Left forelimb (tissue), 1 donor: Measurements from ENCODE around the gene NHLRC2.

Source experiments
- DNase-seq: peaks from one replicate; pipeline ENCODE4 v3.0.0-alpha.2; 2018; ENCODE audit warnings: low spot score

The NHLRC2 gene

DNA sequence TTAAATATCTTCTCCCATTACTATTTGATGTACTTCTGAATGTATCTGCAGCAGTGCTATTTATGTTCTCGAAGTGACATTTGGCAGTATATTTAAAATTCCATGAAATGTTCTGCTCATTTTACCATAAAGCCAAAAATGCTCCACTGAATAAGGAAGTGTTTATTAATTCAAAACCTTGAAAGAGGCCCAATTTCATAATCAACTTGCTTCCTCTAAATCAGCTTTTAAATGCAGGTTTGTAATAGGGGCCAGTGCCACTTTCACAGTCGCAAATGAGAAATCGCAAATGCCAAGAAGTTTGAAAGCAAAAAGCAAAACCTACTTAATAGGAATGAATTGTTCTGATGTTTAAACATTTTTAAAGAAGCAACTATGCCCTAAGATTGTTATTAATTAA is 11.4 kb downstream of the NHLRC2 start:
- no peak for DNase-seq

DNA sequence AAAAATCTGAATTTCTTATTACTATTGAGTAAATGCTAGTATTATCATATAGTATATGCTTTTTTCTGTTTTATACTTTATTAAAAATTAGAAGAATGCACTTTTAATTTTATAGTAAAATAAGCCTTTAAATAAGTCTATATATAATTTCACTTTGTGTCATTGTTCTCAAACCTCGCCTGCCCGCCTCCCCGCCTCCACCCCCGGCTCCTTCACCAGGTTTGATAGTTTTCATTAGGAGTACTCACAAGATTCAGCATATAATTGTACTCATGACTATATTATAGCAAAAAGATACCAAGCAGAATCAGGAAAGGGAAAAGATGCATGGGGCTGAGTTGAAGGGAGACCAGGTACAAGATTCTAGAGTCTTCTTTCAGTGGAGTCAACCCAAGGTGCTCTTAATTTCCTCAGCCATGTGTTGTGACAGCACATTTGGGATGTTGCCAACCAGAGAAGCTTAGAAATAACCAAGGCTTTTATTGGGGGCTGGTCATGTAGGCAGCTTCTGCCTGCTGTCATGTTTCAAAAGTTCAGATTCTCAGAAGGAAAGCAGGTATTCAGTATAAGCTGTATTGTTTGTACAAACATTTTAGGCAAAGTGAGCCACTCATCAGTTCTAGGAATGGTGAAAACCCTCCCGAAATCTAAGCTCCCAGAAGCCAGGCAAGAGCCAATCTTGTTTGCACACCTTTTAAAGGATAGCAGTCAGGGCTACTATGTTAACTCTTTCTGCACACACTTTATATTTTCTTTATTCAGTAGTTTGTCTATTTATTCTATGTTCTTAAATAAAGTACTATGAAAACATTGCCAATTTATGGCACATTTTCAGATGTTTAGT is 12.3 kb downstream of the NHLRC2 start:
- DNase-seq = no peak

DNA sequence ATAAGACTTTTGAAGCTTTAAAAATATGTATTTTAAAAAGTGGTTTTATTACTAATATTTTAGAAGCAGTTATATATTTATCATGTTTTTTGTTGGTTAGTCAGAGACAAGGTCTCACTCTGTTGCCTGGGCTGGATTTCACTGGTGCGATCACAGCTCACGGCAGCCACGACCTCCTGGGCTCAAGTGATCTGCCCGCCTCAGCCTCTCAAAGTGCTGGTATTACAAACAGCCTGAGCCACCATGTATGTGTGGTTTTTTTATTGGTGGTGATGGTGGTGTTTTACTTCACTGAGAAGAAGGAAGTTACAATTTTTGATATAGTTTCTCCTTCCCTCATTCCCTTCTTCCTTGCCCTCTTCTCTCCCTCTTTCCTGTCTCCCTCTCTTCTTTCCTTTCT is 13.4 kb downstream of the NHLRC2 start:
- no peak for DNase-seq

DNA sequence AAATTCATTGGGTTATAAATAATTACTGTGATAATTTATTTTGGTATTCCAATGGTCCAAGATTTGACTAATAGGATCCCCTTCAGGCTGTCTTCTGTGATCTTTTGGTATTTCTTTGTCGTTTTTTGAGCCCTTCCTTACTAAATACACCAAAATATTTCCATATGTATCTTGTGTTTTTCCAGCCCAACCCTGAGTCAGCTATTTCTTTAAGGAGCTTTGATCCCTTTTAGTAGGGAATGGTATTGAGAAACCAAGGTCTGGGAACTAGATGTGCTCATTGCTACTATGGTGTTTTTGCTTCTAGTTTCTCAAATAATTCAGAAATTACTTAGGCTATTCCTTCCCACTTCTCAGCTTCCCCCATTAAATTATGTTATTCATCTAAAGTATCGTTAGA is 15.3 kb downstream of the NHLRC2 start:
- no peak for DNase-seq

DNA sequence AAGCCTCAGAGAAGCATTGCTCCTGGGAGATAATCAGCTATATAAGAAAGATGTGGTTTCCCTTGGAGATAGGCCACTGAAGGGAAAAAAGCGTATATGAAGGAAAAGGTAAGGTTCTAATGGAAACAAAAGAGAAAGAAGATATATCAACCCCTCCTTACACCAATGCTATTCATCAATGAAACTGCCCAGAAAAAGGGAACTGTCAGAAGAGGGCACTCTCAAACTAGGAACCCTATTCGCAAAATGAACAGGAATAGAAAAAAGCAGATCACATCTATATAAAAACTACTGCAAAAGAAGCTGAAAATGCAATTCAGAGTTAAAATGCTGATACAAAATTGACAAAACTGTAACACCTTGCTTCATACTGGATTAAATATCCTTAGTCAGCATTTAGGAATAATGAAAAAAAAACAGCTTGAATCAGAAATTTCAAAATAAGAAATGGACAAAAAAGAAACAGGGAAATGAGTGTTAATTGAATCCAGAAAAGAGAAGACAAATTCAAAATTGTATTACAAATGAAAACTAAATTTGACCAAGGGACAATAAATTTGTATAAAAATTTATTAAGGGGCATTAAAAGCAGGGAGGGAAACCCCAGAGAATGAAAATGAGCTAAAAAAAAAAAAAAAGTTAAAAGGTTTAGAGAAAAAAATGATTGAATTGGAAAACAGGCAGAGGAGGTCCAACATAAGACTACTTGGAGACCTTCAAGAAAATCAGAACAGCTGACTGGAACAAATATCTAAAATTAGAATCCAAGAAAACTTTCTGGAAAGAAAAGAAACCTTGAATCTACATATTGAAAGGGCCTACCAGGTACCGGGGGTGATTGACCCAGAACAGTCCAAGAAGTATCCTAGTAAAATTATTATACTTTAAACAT is 17.9 kb downstream of the NHLRC2 start:
- DNase-seq = no peak

DNA sequence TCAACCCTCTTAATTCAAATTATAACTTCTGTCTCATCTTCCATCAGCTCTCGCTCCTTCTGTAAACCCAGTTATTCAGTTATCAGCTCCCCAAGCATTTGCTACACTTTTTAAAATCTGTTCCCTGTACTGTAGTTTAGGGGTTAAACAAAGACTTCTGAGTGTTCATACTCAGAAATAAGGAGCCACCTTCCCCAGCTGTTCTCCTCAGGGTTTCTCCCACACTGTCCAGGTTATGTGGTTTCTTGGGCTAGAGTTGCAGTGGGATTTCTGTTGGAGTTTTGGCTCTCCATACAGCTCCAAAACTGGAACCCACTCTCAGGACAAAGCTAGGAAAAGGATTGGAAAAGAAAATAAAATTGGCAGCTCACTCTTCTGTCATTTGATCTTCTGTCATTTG is 20.8 kb downstream of the NHLRC2 start:
- DNase-seq = no peak

DNA sequence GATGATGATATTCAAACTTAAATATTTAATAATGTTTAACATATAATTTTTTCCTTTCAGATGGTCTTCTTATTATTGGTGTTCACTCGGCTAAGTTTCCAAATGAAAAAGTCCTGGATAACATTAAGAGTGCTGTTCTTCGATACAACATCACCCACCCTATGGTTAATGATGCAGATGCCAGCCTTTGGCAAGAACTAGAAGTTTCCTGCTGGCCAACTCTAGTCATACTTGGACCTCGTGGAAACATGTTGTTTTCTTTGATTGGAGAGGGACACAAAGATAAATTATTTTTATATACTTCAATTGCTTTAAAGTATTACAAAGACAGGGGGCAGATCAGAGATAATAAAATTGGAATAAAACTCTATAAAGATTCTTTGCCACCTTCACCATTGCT is 22.0 kb downstream of the NHLRC2 start:
- DNase-seq = no peak

DNA sequence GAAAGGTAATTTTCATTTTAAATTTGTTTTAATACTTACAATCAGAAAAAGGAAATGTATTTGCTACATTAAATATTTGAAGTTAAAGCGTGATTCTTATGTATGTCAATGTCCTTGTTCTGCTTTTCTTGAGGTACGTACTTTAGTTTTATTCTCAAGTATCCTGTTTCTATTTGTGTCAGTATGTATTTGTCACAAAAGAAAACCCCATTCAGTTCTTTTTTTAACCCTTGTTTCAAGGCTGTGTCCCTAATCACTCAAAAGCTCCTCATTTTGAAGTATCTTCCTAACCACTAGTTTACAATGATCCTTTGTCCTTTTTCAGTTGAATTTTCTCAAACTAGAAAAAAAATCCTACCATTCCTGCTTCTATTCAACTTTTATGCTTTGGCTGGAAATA is 25.2 kb downstream of the NHLRC2 start:
- no peak for DNase-seq

DNA sequence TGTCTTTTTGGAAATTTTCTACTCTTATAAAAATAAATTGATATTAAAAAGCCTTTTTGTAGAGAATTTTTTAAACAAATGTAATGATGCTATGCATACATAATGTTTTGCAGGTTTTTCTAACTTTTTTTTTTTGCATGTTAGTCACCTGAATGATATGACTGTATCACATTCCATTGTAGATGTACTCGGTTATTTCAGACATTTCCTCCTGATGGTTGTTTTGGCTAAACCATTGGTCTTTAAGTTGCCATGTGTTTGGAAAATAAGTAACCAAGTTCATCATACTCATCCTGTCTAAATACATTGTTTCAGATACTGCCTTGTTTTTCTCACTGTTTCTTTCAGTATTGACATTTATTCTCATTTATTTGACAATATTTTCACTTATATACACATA is 25.8 kb downstream of the NHLRC2 start:
- DNase-seq = no peak

DNA sequence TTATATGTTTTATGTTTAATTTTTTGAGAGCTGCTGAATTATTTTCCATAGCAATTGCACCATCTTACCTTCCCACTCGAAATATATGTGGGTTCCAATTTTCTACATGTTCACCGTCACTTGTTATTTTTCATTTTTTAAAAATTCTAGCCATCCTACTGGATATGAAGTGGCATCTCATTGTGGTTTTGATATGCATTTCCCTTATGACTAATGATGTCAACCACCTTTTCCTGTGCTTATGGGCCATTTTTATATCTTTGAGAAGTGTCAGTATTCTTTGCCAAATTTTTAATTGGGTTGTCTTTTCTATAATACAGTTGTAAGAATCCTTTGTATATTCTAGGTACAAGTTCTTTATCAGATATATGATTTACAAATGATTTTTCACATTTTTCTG is 27.8 kb downstream of the NHLRC2 start:
- no peak for DNase-seq

DNA sequence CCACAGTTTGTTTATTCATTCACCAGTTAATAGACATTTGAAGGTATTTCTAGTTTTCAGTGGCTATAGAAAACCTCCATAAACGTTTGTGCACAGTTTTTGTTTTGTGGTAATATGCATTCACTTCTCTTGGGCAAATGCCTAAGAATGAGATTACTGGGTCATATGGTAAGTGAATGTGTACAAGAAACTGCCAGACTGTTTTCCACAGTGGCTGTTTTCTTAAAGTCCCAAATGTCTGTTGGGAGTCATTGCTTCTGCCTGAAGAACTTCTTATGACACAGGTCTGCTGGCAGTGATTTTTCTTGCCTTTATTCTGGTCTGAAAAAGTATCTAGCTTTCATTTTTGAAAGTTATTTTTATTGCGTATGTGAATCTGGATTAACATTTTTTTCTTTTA is 35.5 kb downstream of the NHLRC2 start:
- DNase-seq = no peak

DNA sequence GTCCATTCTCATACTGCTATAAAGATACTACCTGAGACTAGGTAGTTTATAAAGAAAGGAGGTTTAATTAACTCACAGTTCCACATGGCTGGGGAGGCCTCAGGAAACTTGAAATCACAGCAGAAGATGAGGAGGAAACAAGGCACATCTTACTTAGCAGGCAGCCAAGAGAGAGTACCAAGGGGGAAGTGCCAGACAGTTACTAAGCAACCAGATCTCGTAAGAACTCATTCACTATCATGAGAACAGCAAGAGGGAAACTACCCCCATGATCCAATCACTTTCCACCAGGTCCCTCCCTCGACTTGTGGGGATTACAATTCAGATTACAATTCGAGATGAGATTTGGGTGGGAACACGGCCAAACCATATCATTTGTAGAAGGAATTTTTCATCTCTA is 36.3 kb downstream of the NHLRC2 start:
- no peak for DNase-seq

DNA sequence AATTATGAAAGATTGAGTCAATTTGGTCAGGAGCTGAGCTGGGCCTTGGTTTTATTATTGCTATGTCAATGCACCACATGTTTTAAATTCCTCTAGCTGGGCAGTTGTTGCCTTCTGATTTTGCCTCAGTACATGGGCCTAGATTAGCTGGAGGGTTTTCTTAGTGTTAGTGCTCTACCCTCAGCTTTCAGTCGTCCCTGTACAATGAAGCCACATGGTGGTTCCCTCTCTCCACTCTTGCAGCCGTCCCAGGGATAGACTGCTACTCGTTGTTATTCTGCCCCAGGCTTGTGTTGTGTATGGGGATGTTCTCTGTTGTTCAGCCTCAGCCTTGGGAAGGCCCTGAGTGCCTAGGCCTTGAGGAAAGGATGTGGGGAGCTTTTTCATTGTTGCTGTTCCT is 37.0 kb downstream of the NHLRC2 start:
- DNase-seq = no peak

DNA sequence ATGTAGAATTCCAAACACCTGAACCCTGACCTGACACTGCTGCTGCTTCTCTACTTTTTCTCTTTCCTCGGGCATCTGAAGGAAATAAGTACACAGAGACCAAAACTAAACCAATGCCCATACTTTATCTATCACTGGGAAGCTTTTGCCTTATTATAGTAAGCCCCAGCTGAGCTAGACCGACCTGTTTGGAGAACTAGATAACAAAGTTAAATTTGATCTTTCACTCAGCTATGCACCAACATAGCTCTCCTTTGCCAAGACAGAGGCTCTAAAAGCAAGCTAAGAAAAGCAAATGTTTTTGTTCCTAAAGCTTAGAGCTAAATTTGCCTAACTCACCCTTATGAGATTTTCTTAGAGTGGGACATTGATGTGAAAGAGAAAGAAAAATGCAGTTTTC is 39.1 kb downstream of the NHLRC2 start:
- DNase-seq = no peak

DNA sequence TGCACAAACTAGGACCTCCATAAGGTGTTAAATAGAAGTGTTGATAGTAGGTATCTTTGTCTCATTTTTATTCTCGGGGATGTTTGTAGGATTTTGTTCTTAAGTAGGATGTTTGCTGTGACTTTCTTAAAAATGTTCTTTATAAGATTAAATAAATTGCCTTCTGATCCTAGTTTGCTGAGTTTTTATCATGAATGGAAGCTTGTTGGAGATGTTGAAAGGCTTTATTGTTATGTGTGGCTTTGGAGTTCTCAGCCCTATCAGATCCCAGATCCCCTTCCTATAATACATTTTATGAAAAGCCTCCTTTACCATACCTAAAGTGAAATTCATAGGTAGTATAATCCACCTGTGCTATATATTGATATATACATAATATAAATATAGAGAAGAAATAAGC is 40.1 kb downstream of the NHLRC2 start:
- DNase-seq = no peak

DNA sequence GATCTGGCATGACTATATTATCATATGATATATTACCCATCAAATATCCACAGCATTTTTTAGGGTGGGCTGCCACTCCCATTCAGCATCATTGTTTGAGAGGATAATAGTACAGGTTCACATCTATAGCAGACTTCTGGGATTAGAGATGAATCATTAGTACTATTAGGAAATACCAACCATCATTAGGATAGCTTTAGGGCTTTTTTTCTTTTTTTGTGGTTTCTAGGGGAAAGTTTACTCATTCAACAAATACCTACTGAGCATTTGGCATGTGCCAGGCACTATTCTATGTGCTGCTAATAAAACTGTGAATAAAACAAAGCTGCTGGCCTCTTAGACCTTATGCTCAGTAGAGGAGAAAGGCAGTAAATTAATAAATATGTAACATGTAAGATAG is 40.6 kb downstream of the NHLRC2 start:
- no peak for DNase-seq

DNA sequence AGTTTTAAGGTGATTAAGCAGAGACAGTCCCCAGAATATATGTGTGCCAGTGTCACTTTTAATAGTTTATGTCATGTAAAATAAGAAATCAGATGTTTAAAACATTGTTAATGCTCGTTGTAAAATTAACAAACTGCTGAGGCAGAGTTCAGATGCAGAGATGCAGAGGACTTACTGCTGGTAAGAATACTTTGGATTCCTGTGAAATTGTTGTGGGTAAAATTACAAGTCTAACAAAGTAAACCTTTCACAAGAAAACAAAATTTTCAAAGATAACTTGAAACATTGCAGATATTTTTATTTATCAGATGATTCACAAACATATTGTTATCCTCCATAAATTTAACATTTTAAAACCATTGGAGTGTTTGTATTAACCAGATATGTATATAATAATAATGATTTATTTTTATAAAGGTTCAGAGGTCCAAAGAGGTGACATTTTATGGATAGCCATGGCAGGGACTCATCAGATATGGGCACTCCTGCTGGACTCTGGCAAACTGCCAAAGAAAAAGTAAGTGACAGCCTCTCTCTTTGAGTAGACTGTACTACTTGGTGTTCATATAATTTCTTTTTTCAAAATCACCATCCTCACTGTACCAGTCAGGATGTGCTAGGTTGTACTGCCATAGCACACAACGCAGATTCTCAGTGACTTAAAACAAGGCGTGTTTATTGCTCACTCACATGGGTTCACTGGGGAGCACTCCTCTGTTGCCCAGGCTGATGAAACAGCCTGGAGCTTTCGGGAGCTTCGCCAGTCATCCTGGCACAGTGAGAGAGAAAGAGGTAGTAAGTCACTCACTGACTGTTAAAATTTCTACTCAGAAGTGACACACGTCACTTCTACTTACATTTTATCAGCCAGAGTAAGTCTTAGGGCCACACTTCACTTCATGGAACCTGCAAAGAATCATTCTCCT is 43.5 kb downstream of the NHLRC2 start:
- no peak for DNase-seq

DNA sequence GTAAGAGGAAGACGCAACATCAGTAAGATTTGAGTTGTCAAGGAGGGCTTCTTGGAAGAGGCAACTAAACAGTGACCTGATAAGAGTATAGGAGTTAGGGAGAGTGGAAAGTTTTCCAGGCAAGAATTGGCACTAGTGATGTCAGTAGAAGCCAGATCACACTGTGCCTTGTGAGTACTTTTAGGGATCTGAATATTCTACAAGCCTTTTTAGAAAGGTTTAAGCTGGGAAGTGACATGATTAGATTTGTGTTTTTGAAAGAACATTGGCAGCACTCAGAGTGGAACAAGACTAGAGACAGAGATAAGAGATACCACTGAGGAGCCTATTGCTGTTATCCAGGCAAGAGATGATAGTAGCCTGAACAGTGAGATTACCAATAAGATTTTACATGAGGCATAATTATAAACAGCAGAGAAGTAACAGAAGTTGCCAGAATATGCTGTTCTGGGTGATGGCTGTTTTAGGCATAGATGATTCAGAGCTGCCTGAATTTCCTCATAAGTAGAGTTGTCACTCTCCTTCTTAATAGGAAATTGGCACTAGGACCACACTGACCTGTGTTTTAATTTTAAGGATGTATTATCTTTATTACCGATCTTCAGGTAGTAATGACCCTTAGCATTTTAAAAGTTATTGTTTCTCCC is 45.6 kb downstream of the NHLRC2 start:
- no peak for DNase-seq

DNA sequence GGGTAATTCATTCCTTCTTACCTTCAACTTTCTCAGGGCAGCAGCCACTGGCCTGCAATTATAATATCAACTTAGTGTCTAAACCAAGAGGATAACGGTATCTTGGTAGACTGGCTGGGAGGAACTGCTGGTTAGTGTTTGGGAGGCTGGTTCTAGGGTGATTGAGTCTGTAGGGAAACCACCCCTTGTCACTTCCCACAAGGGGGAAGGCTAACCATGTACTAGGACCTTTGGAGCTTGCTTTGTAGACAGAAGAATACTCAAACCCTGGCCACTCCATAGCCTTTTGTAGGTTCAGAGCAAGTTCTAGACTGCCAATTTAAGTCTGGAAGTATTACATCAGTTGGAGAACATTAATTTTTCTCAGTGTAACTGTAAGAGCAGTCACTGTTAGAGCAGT is 51.3 kb downstream of the NHLRC2 start:
- no peak for DNase-seq

DNA sequence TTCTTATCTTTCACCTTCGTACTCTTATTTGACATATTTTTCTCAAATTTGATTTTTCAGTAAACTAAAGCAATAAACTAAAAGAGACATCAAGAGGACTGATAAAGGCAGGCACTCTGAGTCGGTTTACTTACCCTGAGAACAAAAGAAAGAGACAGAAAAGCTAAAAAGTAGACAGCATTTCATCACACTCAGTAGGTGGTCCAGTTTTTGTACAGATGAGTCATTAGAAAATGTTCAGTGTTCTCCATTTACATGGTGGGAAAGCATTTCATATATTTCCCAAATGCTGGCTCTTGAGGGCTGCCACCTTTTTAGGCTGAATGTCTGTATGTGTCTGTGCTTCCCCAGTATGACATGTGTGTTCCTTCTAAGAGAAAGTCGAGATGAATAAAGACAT is 52.7 kb downstream of the NHLRC2 start:
- no peak for DNase-seq

DNA sequence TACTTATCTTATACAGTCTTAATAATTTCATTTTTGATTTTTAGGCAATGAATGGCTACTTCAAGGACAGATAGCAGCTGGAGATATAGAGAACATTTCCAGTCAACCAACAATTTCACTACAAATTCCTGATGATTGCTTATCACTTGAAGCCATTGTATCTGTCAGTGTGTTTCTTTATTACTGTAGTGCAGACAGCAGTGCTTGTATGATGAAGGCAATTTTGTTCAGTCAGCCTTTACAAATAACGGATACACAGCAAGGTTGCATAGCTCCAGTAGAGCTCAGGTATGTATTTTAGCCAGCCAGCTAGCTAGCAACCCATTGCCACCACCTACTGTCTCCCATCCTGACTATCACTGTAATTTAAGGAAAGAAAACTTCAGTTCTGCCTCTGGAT is 53.8 kb downstream of the NHLRC2 start:
- DNase-seq = no peak

DNA sequence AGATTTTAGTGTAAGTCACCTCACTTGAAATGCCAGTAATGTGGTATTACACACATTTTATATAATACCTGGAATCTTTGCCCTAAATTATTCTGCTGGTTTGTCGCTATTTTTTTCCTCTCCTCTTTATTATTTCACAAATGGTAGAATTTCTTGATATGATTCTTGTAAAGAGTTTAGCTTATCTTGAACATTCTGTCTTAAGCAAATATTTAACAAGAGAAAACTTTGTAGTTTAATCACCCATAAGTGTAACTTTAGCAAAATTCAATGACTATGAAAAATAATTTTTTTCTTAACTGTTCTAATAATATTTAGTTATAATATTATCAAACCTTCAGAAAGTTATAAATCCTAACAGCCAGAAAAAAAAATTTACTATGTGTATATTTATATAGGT is 56.7 kb downstream of the NHLRC2 start:
- no peak for DNase-seq
